ENCODE data around the gene XAGE3.
"Not testable (repeated sequence)": the region's sequence is repeated elsewhere in the genome, so short reads cannot be mapped to it uniquely, and the experiment has no call there.

Gene XAGE3

GRCh38 chrX:52843619-52844018 is 24.3 kb downstream of the XAGE3 start:
- not testable (repeated sequence) for DNase-seq (ENCODE audit: low read depth in 1 of 2, low spot score in 1 of 2)

DNA sequence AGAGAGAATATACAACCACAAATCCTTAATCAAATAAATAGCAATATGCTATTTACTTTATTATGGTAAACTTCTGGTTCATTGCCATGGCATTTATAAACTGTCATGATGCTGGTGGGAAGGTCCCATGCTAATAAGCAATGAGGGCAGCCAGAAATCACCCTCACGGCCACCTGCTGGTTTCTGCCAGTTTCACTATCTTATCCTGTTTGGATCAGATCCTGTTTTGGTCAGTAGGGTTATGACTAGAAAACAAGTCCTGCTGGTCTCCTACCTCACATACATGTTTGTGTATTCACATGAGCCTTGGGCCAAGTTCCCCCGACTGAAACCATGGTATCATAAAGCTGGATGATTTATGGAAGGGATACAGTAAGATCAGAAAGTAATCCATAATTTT is 28.7 kb downstream of the XAGE3 start:
- no peak for DNase-seq (ENCODE audit: low read depth in 1 of 2, low spot score in 1 of 2)

- no peak for DNase-seq (ENCODE audit: low read depth in 1 of 2, low spot score in 1 of 2)
Measured at GRCh38 chrX:52830551-52830950, 37.3 kb downstream of the XAGE3 start.

- DNase-seq (ENCODE audit: low read depth in 1 of 2, low spot score in 1 of 2) = no peak
Measured at GRCh38 chrX:52824608-52825007, 43.3 kb downstream of the XAGE3 start.

GRCh38 chrX:52821079-52821760 is 46.7 kb downstream of the XAGE3 start:
- DNase-seq (ENCODE audit: low read depth in 1 of 2, low spot score in 1 of 2) = no peak

DNA sequence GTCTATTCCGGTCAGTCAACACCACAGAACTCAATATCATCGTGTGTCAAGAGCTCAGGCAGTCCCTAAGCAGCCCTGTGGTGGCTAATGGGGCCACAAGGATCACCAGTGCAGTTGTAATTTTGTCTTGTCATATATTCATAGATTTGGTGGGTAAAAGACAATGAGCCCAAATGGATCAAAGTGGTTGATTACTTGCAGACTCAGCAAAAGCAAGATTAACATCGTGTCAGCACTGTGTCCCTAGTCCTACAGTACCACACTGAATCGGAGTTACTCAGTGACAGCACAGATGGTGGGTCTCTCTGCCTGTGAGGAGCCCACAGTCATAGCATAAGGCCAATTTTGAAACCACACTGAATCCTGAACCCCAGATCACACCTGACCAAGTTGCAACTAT is 48.1 kb downstream of the XAGE3 start:
- DNase-seq (ENCODE audit: low read depth in 1 of 2, low spot score in 1 of 2) = no peak
